NB4 (cell line): ENCODE measurements around the gene ELOVL1.

Source experiments
- DNase-seq: peaks from one replicate; pipeline ENCODE4 v3.0.0; 2010; ENCODE audit warnings: low read depth
- H3K4me3 ChIP-seq: one replicate; pipeline ENCODE4 v1.5.1; 2011; ENCODE audit warnings: mild to moderate bottlenecking, low read depth, low read length, moderate library complexity
- MYC ChIP-seq: IDR thresholded peaks from 2 replicates; pipeline ENCODE4 v1.6.1; 2011; ENCODE audit warnings: low read depth, low read length
- POLR2A ChIP-seq: IDR thresholded peaks from 2 replicates; pipeline ENCODE4 v1.6.1; 2011; ENCODE audit warnings: mild to moderate bottlenecking; ENCODE audit not compliant: insufficient read length; ENCODE audit errors: extremely low read depth
- TF ChIP-seq, protein P1 (sequence below): IDR thresholded peaks from one replicate; pipeline ENCODE4 v1.5.1; 2012; ENCODE audit warnings: low read depth, low read length
- TF ChIP-seq, protein P2 (sequence below): IDR thresholded peaks from 2 replicates; pipeline ENCODE4 v1.6.1; 2011; ENCODE audit warnings: low read depth, low read length

Gene ELOVL1

DNA sequence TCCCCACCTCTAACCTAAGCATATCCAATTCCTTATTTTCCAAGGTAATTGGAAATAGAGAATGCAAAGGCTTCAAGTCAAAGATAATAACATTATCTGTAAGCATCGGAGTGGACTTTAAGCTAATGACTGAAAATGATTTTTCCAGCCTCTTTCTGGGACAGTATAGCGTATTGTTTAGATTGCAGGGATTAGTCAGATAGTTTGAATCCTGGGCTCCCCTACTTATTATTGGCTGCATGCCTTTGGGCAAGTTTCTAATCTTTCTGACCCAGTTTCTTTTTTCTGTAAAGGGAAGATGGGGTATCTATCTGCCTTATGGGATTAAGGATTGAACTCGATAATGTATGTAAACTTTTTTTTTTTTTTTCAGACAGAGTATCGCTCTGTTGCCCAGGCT, 10.6 kb downstream of the ELOVL1 start:
- DNase-seq: no peak
- H3K4me3 ChIP-seq: no peak overlapping the region
- TF ChIP-seq, protein P1, sequence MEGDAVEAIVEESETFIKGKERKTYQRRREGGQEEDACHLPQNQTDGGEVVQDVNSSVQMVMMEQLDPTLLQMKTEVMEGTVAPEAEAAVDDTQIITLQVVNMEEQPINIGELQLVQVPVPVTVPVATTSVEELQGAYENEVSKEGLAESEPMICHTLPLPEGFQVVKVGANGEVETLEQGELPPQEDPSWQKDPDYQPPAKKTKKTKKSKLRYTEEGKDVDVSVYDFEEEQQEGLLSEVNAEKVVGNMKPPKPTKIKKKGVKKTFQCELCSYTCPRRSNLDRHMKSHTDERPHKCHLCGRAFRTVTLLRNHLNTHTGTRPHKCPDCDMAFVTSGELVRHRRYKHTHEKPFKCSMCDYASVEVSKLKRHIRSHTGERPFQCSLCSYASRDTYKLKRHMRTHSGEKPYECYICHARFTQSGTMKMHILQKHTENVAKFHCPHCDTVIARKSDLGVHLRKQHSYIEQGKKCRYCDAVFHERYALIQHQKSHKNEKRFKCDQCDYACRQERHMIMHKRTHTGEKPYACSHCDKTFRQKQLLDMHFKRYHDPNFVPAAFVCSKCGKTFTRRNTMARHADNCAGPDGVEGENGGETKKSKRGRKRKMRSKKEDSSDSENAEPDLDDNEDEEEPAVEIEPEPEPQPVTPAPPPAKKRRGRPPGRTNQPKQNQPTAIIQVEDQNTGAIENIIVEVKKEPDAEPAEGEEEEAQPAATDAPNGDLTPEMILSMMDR: no peak
- no peak for TF ChIP-seq POLR2A
- no peak for TF ChIP-seq MYC
- TF ChIP-seq, protein P2, sequence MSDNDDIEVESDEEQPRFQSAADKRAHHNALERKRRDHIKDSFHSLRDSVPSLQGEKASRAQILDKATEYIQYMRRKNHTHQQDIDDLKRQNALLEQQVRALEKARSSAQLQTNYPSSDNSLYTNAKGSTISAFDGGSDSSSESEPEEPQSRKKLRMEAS: no peak

DNA sequence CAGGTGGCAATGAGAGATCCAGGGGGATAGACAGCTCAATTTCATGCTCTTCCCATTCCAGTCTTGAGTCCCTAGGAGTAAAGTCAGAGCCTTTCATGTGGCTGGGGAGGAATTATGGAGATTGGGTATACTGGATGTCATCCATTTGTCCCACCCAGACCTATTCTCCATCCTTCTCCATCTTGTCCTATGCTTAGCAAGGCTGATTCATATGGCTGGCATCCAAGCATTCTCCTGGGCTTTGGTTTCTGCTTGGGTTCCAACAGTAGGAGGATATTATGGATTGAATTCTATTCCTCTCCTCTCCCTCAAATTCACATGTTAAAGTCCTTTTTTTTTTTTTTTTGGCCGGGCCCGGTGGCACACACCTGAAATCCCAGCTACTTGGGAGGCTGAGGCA, 12.9 kb downstream of the ELOVL1 start:
- TF ChIP-seq MYC (no peak), POLR2A (no peak)
- TF ChIP-seq, protein P2: no peak
- TF ChIP-seq, protein P1: no peak
- no peak overlapping the region for H3K4me3 ChIP-seq
- no peak for DNase-seq

DNA sequence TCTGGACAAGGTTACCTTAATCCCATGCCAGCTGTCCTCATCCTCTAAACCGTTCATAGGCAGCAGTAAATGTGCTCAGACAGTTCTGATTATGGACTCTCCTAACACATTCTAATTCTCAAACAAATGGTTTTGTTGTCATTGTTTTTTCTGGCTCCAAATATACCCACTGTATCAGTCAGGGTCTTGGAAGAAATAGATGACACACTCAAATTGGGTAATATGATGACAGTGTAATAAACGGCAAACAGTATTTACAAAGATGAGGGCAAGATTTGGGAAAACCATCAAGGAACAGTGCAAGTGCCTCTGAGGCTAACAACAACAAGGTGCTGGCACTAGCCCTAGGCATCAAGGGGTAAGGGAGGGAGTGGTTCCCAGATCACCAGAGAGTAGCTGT, 13.3 kb downstream of the ELOVL1 start:
- DNase-seq: no peak
- TF ChIP-seq MYC (no peak), POLR2A (no peak)
- TF ChIP-seq, protein P2: no peak
- TF ChIP-seq, protein P1: no peak
- H3K4me3 ChIP-seq: no peak overlapping the region

DNA sequence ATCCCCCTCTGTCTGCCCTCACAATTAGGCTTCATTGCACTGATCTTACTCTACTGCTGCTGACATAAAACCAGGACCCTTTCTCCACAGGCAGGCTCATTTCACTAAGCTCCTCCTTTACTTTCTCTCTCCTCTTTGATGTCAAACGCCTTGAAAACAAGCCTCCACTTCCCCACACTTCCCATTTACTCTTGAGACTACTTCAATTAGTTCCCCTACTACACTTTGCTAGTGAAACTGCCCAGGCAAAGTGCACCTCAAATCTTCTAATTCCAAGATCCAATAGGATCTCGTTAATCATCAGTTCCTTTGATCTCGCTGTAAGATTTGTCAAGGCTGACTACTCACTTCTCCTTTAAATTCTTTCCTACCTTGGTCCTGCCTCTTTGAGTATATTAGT, 14.9 kb downstream of the ELOVL1 start:
- TF ChIP-seq POLR2A (no peak), MYC (no peak)
- TF ChIP-seq, protein P1: no peak
- TF ChIP-seq, protein P2: no peak
- no peak for DNase-seq
- H3K4me3 ChIP-seq: no peak overlapping the region

DNA sequence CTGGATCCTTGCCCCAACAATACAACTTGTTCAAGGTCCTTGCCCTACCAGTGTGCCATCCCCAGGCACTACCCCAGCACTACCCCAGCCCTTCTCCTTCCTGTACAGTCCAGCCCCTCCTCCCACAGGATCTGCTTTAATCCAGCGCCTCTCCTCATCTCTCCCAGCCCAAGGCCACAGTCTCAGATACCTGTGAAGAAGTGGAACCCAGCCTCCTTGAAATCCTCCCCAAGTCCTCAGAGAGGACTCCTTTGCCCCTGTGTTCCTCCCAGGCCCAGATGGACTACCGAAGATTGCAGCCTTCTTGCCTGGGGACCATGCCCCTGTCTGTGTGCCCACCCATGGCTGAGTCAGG, 15.5 kb downstream of the ELOVL1 start:
- no peak for DNase-seq
- H3K4me3 ChIP-seq: no peak overlapping the region
- no peak for TF ChIP-seq MYC
- TF ChIP-seq POLR2A: no peak
- TF ChIP-seq, protein P2: no peak
- TF ChIP-seq, protein P1: no peak
